Kidney tubule cell (primary cell): ENCODE results near the gene ART5.
"Not testable (repeated sequence)": the region's sequence is repeated elsewhere in the genome, so short reads cannot be mapped to it uniquely, and the experiment has no call there.

ENCODE experiments used
- DNase-seq: peaks from one replicate; pipeline ENCODE4 v3.0.0-alpha.2; 2018; ENCODE audit warnings: low spot score

The ART5 gene

GRCh38 chr11:3617990-3618389 lies 23.8 kb downstream of the ART5 start:
- DNase-seq: no peak

DNA sequence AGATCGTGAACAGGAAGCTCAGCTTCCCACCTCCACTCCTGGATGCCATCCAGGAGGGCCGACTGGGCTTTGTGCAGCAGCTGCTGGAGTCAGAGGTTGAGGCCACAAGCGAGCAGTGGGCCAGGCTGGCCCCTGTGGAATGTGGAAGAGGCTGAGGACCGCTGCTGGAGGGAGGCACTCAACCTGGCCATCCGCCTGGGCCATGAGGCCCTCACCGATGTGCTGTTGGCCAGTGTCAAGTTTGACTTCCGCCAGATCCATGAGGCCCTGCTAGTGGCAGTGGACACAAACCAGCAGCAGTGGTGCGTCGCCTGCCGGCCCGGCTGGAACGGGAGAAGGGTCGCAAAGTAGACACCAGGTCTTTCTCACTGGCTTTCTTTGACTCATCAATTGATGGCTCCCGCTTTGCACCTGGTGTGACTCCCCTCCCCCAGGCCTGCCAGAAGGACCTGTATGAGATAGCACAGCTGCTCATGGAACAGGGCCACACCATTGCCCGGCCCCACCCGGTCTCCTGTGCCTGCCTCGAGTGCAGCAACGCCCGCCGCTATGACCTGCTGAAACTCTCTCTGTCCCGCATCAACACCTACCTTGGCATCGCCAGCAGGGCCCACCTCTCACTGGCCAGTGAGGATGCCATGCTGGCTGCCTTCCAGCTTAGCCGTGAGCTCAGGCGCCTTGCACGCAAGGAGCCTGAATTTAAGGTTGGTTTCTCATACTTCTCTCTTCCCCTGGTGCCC lies 24.9 kb downstream of the ART5 start:
- DNase-seq: no peak

- no peak for DNase-seq
These were observed 25.8 kb downstream of the ART5 start for GRCh38 chr11:3615998-3616397.

GRCh38 chr11:3614742-3615171 lies 27.0 kb downstream of the ART5 start:
- peak; percentile 29 for DNase-seq

- no peak for DNase-seq
These were observed 27.6 kb downstream of the ART5 start for GRCh38 chr11:3613998-3614741.

DNA sequence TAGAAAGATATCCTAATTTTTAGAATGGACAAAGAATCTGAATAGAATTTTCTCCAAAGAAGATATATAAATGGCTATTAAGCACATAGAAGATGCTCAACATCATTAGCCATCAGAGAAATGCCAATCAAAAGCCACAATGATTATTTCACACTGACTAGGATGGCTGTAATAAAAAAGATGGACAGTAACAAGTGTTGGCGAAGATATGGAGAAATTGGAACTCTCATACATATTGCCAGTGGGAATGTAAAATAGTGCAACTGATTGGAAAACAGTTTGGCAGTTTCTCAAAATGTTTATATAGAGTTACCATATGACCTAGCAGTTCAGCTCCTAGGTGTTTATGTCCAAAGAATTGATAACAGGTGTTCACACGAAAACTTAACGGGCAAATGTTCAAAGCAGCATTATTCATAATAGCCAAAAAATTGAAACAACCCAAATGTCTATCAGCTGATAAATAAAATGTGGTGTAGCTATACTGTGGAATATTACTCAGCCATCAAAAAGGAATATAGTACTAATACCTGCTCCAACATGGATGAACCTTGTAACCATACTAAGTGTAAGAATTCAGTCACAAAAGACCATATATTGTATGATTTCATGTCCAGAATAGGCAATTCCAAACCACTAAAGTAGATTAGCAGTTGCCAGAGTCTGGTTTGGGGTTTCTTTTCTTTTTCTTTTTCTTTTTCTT lies 29.7 kb downstream of the ART5 start:
- DNase-seq: no peak

GRCh38 chr11:3610846-3611245 lies 30.9 kb downstream of the ART5 start:
- DNase-seq: no peak

DNA sequence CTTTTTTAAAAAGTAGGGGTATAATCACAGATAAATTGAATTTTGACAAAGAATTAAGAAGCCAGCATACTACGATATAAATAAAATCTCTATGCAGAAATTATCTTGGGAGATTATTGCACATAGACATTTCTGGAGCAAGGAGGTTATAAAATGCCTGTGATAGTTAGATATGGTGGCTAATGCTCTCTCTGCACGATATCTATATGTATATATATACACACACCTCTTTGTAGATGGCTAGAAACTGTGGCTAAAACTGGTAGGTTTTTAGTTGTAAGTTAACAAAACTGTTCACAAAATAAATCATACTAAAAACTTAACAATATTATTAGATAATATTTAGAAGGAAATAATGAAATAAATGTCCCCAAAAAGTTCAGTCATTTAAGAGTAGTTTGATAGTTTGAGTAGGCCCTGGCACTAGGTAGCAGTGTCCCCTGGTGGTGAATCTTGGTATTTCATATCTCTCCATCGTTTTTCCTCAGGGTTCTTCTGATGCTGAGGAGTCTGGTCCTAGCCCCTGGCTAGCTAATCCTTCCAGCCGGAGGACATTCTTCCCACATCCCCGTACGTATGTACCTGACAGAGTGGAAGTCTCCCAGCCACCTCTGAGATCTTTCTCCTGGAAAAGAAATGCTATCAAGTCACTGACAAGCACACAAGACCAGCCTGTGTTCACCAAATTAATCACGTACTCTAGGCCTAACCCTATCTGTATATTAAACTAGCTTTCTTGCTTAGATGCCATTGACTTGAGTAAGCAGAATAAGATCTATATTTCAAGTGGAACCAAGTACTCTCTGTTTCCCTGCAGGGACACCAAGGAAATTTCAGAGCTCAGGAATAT lies 32.2 kb downstream of the ART5 start:
- DNase-seq: peak; percentile 47

DNA sequence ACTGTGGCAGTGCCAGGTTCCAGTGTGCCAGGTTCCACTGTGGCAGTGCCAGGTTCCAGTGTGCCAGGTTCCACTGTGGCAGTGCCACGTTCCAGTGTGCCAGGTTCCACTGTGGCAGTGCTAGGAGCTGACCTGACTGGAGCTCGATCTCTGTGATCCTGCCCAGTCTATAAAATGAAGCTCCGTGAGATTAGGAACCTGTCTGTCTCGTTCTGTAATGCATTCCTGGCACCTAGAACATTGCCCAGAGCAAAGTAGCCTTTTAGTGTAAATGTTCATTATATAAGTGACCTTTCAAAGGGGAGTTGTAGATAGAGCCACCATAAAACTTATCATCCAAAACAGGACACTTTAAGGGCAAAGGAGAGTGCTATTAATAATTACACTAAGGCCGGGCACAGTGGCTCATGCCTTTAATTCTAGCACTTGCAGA lies 36.0 kb downstream of the ART5 start:
- no peak for DNase-seq

GRCh38 chr11:3605283-3605662 lies 36.5 kb downstream of the ART5 start:
- no peak for DNase-seq

GRCh38 chr11:3604167-3604566 lies 37.6 kb downstream of the ART5 start:
- no peak for DNase-seq

- DNase-seq: not testable (repeated sequence)
These were observed 41.6 kb downstream of the ART5 start for GRCh38 chr11:3600201-3600600.

DNA sequence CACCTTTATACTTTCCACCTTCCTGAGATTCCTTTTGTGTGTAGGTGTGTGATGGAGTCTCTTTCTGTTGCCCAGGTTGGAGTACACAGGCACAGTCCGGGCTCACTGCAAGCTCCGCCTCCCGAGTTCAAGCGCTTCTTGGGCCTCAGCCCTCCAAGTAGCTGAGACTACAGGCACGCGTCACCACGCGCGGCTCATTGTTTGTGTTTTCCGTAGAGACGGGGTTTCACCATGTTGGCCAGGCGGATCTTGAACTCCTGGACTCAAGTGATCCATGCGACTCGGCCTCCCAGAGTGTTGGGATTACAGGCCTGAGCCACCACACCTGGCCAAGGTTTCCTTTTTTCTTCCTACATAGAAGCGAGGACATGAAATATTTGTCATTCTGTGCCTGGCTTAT lies 44.0 kb downstream of the ART5 start:
- DNase-seq: not testable (repeated sequence)

DNA sequence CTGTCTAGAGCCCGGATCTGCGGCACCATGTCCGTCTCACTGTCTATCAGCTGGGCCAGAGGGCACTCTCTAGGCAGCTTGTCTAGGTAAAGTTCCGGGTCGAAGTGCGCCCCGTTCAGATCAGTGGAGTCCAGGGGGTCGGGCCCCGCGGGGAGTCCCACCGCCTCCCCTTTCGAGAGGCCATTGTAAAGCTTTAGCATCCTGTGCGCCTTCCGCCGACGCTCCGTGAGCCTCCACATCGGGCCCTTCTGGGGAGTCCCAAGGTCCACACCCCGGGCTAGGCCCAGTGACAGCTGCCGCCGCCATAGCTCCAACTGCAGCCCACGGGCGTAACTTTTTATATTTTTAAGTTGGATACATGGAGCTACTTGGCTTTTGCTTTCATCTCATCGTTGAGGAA lies 50.5 kb downstream of the ART5 start:
- DNase-seq: not testable (repeated sequence)

DNA sequence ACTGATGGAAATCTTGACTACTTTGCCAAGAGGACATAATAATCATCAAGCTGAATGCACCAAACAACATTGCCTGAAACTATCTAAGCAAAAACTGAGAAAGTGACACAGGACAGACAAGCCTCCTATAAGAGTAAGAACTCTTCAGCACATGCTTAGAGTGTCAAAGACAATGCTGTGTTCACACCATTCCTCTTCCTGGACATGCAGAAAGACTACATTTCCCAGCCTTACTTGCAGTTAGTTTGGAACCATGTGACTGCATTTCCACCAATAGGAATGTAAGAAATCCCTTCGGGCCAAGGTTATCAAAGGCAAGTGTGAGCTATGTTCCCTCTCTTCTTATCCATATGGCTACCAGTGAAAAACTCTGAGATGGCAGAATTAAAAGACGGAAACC lies 51.6 kb downstream of the ART5 start:
- DNase-seq: not testable (repeated sequence)

DNA sequence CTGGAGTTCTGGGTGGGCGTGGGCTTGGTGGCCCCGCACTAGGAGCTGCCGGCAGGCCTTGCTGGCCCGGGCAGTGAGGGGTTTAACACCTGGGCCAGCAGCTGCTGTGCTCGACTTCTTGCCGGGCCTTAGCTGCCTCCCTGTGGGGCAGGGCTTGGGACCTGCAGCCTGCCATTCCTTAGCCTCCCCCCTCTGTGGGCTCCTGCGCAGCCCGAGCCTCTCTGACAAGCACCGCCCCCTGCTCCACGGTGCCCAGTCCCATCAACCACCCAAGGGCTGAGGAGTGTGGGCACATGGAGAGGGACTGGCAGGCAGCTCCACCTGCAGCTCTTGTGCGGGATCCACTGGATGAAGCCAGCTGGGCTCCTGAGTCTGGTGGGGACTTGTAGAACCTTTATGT lies 53.0 kb downstream of the ART5 start:
- not testable (repeated sequence) for DNase-seq
